Liver (tissue), 9 donors: Measurements from ENCODE around the gene CUBN. TPM values are rescaled to one million over a fixed set of nuclear protein-coding genes. Genes with fewer than 3 reads are reported as not detected.

Source experiments
- DNase-seq: peaks from one replicate; pipeline ENCODE4 v3.0.0-alpha.2; 2017; ENCODE audit warnings: low spot score
- H3K27ac ChIP-seq, 2 donors: one replicate each; pipeline ENCODE4 v1.7.0; 2013; ENCODE audit warnings: inconsistent platforms in 2 of 2, low read length in 2 of 2, control low read depth in 1 of 2, low read depth in 1 of 2, mild to moderate bottlenecking in 1 of 2
- H3K27me3 ChIP-seq, 4 donors: one replicate each; pipeline versions ENCODE4 v1.6.1 to v1.7.0; 2013; ENCODE audit warnings: low read length in 3 of 4, inconsistent platforms in 1 of 4, mild to moderate bottlenecking in 1 of 4, moderate library complexity in 1 of 4; ENCODE audit not compliant: control insufficient read depth in 4 of 4, insufficient read depth in 4 of 4
- H3K36me3 ChIP-seq, 4 donors: one replicate each; pipeline versions ENCODE4 v1.6.1 to v1.7.0; 2013; ENCODE audit warnings: low read length in 3 of 4, mild to moderate bottlenecking in 3 of 4, low read depth in 1 of 4, moderate library complexity in 1 of 4; ENCODE audit not compliant: control insufficient read depth in 4 of 4, insufficient read depth in 3 of 4
- H3K4me1 ChIP-seq, 4 donors: one replicate each; pipeline versions ENCODE4 v1.6.1 to v1.7.0; 2013; ENCODE audit warnings: low read length in 3 of 4, mild to moderate bottlenecking in 3 of 4, moderate library complexity in 1 of 4; ENCODE audit not compliant: control insufficient read depth in 4 of 4, insufficient read depth in 4 of 4
- H3K4me3 ChIP-seq, 3 donors: one replicate each; pipeline versions ENCODE4 v1.6.1 to v1.7.0; 2013; ENCODE audit warnings: low read length in 3 of 3, control low read depth in 1 of 3, low read depth in 1 of 3, mild to moderate bottlenecking in 1 of 3
- H3K9ac ChIP-seq, 2 donors: one replicate each; pipeline ENCODE4 v1.7.0; 2013; ENCODE audit warnings: low read length in 2 of 2, mild to moderate bottlenecking in 2 of 2, moderate library complexity in 2 of 2, control low read depth in 1 of 2, low read depth in 1 of 2
- H3K9me3 ChIP-seq, 4 donors: one replicate each; pipeline versions ENCODE4 v1.6.1 to v1.7.0; 2013; ENCODE audit warnings: low read length in 3 of 4; ENCODE audit not compliant: control insufficient read depth in 4 of 4
- FOXA1 ChIP-seq: IDR thresholded peaks from 2 replicates; pipeline ENCODE4 v1.6.1; 2016; ENCODE audit warnings: antibody characterized with exemption
- GABPA ChIP-seq, 2 donors: IDR thresholded peaks in 1 of 2; conservative IDR thresholded peaks in 1 of 2; 2 replicates each; pipeline ENCODE4 v1.6.1; 2016; ENCODE audit warnings: antibody characterized with exemption in 2 of 2, mild to moderate bottlenecking in 1 of 2, moderate library complexity in 1 of 2
- HNF4A ChIP-seq, 2 donors: conservative IDR thresholded peaks; 2 replicates each; pipeline ENCODE4 v1.6.1; 2016; ENCODE audit warnings: antibody characterized with exemption in 2 of 2, mild to moderate bottlenecking in 2 of 2
- HNF4G ChIP-seq: IDR thresholded peaks from 2 replicates; pipeline ENCODE4 v1.6.1; 2016; ENCODE audit warnings: antibody characterized with exemption
- JUND ChIP-seq, 2 donors: IDR thresholded peaks; 2 replicates each; pipeline ENCODE4 v1.6.1; 2016; ENCODE audit warnings: antibody characterized with exemption in 2 of 2
- NR2F2 ChIP-seq: IDR thresholded peaks from 2 replicates; pipeline ENCODE4 v1.6.1; 2016; ENCODE audit warnings: antibody characterized with exemption
- RAD21 ChIP-seq, 2 donors: IDR thresholded peaks; 2 replicates each; pipeline ENCODE4 v1.6.1; 2016; ENCODE audit warnings: antibody characterized with exemption in 2 of 2, mild to moderate bottlenecking in 2 of 2
- REST ChIP-seq: IDR thresholded peaks from 2 replicates; pipeline ENCODE4 v1.6.1; 2016; ENCODE audit warnings: antibody characterized with exemption, mild to moderate bottlenecking
- RXRA ChIP-seq, 2 donors: IDR thresholded peaks; 2 replicates each; pipeline ENCODE4 v1.6.1; 2017 to 2018; ENCODE audit warnings: antibody characterized with exemption in 2 of 2, mild to moderate bottlenecking in 1 of 2
- TAF1 ChIP-seq: conservative IDR thresholded peaks from 2 replicates; pipeline ENCODE4 v1.6.1; 2016; ENCODE audit warnings: antibody characterized with exemption, mild to moderate bottlenecking
- YY1 ChIP-seq: IDR thresholded peaks from 2 replicates; pipeline ENCODE4 v1.6.1; 2016; ENCODE audit warnings: antibody characterized with exemption, mild to moderate bottlenecking
- WGBS: extraction: QIAGEN DNeasy Blood & Tissue Kit; methylation state at CpG from one replicate; pipeline ENCODE4 v1.1.7; 2013; 5-methylcytosine and 5-hydroxymethylcytosine counted together
- polyA plus RNA-seq, 2 donors: library from polyadenylated mRNA; stranded (reverse) in 1 of 2; unstranded in 1 of 2; fragments of 200-250 nt in 1 of 2; fragments of >200 nt in 1 of 2; fragmentation: Nextera tagmentation in 1 of 2; extraction: Ambion mirVana in 1 of 2; gene quantifications; one replicate each; pipeline versions ENCODE4 v1.2.1 to v1.2.3, GENCODE V29; 2013 to 2015
- total RNA-seq, 2 donors: library from RNA; depleted of rRNA; stranded (reverse); fragments of >200 nt; gene quantifications; one replicate each; pipeline ENCODE4 v1.2.3, GENCODE V29; 2014
- TF ChIP-seq, protein P1 (sequence below): IDR thresholded peaks from 2 replicates; pipeline ENCODE4 v1.6.1; 2016; ENCODE audit warnings: antibody characterized with exemption
- TF ChIP-seq, protein P2 (sequence below): IDR thresholded peaks from 2 replicates; pipeline ENCODE4 v1.6.1; 2016; ENCODE audit warnings: antibody characterized with exemption
- donor health status: healthy.
- donor health status: healthy.
- donor health status: healthy.
- donor health status: healthy.
- donor health status: healthy.

The CUBN gene
- total and polyA plus RNA-seq, 4 donors, result 0.01 to 0.67 (median 0.30) TPM

- Histone ChIP-seq H3K27me3 (no peaks in the 10 kb centered on the region), H3K36me3 (no peaks in the 10 kb centered on the region), H3K4me3 (no peak overlapping the region), H3K9me3 (no peaks in the 10 kb centered on the region), H3K9ac (no peak overlapping the region), H3K27ac (no peak overlapping the region), H3K4me1 (no peaks in the 10 kb centered on the region)
- no peak for DNase-seq
- 67% methylated on average over 4 of the region's 4 CpGs for WGBS
- TF ChIP-seq RXRA (IDR thresholded peaks at IDR 0.05) (no peak), HNF4G (no peak), GABPA (IDR thresholded peaks at IDR 0.05 in 1 of 2, conservative IDR thresholded peaks at IDR 0.05 in 1 of 2) (no peak)
These were observed 261.6 kb downstream of the CUBN start for GRCh38 chr10:16867990-16868389.

- Histone ChIP-seq H3K36me3 (no peaks in the 10 kb centered on the region), H3K9ac (no peak overlapping the region), H3K4me1 (no peaks in the 10 kb centered on the region), H3K27ac (no peak overlapping the region), H3K27me3 (no peaks in the 10 kb centered on the region), H3K4me3 (no peak overlapping the region), H3K9me3 (no peaks in the 10 kb centered on the region)
- WGBS, result 62% methylated on average over 2 of the region's 2 CpGs
- TF ChIP-seq, protein P1, sequence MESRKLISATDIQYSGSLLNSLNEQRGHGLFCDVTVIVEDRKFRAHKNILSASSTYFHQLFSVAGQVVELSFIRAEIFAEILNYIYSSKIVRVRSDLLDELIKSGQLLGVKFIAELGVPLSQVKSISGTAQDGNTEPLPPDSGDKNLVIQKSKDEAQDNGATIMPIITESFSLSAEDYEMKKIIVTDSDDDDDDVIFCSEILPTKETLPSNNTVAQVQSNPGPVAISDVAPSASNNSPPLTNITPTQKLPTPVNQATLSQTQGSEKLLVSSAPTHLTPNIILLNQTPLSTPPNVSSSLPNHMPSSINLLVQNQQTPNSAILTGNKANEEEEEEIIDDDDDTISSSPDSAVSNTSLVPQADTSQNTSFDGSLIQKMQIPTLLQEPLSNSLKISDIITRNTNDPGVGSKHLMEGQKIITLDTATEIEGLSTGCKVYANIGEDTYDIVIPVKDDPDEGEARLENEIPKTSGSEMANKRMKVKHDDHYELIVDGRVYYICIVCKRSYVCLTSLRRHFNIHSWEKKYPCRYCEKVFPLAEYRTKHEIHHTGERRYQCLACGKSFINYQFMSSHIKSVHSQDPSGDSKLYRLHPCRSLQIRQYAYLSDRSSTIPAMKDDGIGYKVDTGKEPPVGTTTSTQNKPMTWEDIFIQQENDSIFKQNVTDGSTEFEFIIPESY, result no peak
- TF ChIP-seq, protein P2, sequence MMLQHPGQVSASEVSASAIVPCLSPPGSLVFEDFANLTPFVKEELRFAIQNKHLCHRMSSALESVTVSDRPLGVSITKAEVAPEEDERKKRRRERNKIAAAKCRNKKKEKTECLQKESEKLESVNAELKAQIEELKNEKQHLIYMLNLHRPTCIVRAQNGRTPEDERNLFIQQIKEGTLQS, result no peak
- TF ChIP-seq JUND (IDR thresholded peaks at IDR 0.05) (no peak), GABPA (IDR thresholded peaks at IDR 0.05 in 1 of 2, conservative IDR thresholded peaks at IDR 0.05 in 1 of 2) (no peak), RXRA (IDR thresholded peaks at IDR 0.05) (no peak), HNF4A (conservative IDR thresholded peaks at IDR 0.05) (no peak), NR2F2 (no peak), TAF1 (no peak), FOXA1 (no peak), RAD21 (IDR thresholded peaks at IDR 0.05) (no peak), REST (no peak)
- no peak for DNase-seq
These were observed 262.1 kb downstream of the CUBN start for GRCh38 chr10:16867556-16867955.

DNA sequence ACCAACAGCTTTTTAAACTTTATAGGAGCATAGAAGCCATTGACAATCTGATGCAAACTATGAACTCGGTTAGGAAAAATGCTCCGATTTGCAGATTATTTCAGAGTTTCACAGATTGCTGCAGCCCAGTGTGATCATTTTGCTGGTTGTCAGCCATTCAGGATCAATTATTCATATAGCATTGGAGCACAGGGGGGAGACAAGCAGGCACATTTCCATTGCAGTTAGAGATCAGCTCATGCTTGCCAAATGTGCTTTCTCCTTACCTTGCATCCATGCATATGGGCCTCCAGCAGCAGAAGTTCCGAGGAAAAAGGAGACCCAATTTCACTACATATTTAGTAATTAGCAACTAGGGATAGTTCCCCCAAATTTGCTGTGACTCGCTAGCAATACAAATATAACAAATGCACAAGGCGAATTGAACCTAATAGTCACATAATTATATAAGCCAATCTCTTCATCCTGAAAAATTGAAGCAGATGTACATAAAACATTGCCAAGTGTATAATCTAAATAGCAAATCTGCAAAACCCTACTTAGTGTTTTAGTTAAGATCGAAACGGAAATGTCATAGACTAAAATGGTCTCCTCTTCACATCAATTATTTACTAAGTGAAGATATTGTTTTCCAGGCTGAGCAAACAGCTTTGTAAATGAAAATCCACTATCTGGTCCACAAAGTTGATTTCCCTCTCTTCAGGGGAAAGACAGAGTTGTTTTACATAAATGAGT, 262.9 kb downstream of the CUBN start:
- no peak for DNase-seq
- Histone ChIP-seq H3K9me3 (no peaks in the 10 kb centered on the region), H3K36me3 (no peaks in the 10 kb centered on the region), H3K27ac (no peak overlapping the region), H3K4me1 (no peaks in the 10 kb centered on the region), H3K4me3 (no peak overlapping the region), H3K27me3 (no peaks in the 10 kb centered on the region), H3K9ac (no peak overlapping the region)
- no peak for TF ChIP-seq HNF4G
- no peak for TF ChIP-seq TAF1
- TF ChIP-seq, protein P2, result no peak
- no peak for TF ChIP-seq NR2F2
- TF ChIP-seq YY1, result no peak
- TF ChIP-seq, protein P1, result no peak
- WGBS, result 83% methylated on average over 7 of the region's 7 CpGs
